ENCODE results near the gene SSR3.
"Not testable (repeated sequence)": the region's sequence is repeated elsewhere in the genome, so short reads cannot be mapped to it uniquely, and the experiment has no call there.

Gene SSR3

GRCh38 chr3:156575641-156576040 is 20.7 kb upstream of the SSR3 start:
- no peak for DNase-seq

- not testable (repeated sequence) for DNase-seq
These were observed 15.0 kb upstream of the SSR3 start for GRCh38 chr3:156569881-156570280.

- not testable (repeated sequence) for DNase-seq
These were observed 14.1 kb upstream of the SSR3 start for GRCh38 chr3:156569016-156569415.

GRCh38 chr3:156563900-156564682 is 9.2 kb upstream of the SSR3 start:
- DNase-seq = no peak

GRCh38 chr3:156562486-156562885 is 7.6 kb upstream of the SSR3 start:
- DNase-seq = not testable (repeated sequence)

- DNase-seq = no peak
These were observed 6.6 kb upstream of the SSR3 start for GRCh38 chr3:156561533-156561932.

- DNase-seq = no peak
These were observed 4.4 kb upstream of the SSR3 start for GRCh38 chr3:156559321-156559720.

- no peak for DNase-seq
These were observed 3.5 kb upstream of the SSR3 start for GRCh38 chr3:156558389-156558788.

- DNase-seq = no peak
These were observed 439 bp downstream of the SSR3 start for GRCh38 chr3:156554515-156554841.

GRCh38 chr3:156553705-156554356 is 1.1 kb downstream of the SSR3 start:
- DNase-seq = no peak

GRCh38 chr3:156552973-156553372 is 1.9 kb downstream of the SSR3 start:
- no peak for DNase-seq

- DNase-seq = no peak
These were observed 3.2 kb downstream of the SSR3 start for GRCh38 chr3:156551746-156552145.

- DNase-seq = no peak
These were observed 3.7 kb downstream of the SSR3 start for GRCh38 chr3:156551261-156551660.

GRCh38 chr3:156548902-156549301 is 6.0 kb downstream of the SSR3 start:
- no peak for DNase-seq

- DNase-seq = no peak
These were observed 6.8 kb downstream of the SSR3 start for GRCh38 chr3:156548041-156548687.

- no peak for DNase-seq
These were observed 7.3 kb downstream of the SSR3 start for GRCh38 chr3:156547637-156548036.

- DNase-seq = no peak
These were observed 11.8 kb downstream of the SSR3 start for GRCh38 chr3:156543043-156543555.

- no peak for DNase-seq
These were observed 12.5 kb downstream of the SSR3 start for GRCh38 chr3:156542101-156543042.

GRCh38 chr3:156539802-156540201 is 15.1 kb downstream of the SSR3 start:
- no peak for DNase-seq

GRCh38 chr3:156539051-156539450 is 15.9 kb downstream of the SSR3 start:
- no peak for DNase-seq

- no peak for DNase-seq
These were observed 18.2 kb downstream of the SSR3 start for GRCh38 chr3:156536524-156537316.

GRCh38 chr3:156535798-156536197 is 19.1 kb downstream of the SSR3 start:
- no peak for DNase-seq
